ENCODE measurements around the gene MATCAP1. TPM values are rescaled to one million over a fixed set of nuclear protein-coding genes. Genes with fewer than 3 reads are reported as not detected.

MATCAP1 gene
- total and polyA plus RNA-seq, 2 of the 8 experiments (the other 6 are each of a cell fraction or from before 2014, with no cell fraction given), result 22.9 to 27.5 TPM

DNA sequence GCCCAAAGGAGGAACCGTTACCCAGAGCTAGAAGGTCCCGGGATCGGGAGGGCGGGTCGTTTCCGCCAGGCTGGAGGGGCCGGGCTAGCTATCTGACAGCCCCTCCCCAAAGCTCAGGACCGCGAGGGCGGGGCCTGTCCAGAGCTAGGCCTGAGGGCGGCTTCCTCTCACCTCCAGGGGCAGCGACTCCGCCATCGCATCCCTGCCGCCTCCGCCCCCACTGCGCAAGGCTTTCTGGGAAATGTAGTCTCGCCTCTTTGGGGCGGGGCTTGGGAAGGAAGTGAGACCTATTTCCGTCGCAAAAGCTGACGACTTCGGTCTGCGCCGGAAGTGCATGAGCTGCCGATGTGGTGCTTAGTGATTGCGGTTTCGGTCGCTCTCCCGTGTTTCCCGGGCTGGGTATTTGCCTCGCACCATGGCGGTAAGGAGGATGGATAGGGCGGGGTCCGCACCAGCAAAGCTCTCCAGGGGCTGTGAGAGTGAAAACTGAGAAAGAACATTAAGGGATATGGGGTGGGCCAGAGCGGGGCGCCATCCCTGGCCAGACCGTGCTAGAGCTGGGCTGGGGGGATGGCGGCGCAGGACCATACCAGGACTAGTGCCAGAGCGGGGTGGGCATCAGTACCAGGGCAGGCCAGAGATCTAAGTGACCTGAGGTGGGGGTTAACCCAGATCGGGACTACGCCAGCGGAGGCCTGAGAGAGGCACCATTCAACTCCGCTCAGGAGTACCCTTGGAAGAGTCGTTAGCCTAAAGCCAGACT, 43.2 kb upstream of the MATCAP1 start, which contains the start of gene TMEM208 (continued):
- TF ChIP-seq PHF8 (conservative IDR thresholded peaks at IDR 0.05; ENCODE audit: low read depth, low read length) (peak; percentile 95), CHD2 (IDR thresholded peaks at IDR 0.05; ENCODE audit: low read length) (peak; percentile 76), TAF1 (IDR thresholded peaks at IDR 0.05; ENCODE audit: low read depth, low read length) (peak; percentile 93), GABPA (IDR thresholded peaks at IDR 0.05; ENCODE audit: borderline replicate concordance, insufficient read depth, low read length) (peak; percentile 99), CBX5 (IDR thresholded peaks at IDR 0.05; ENCODE audit: low read depth, low read length) (no peak), FOSL1 (IDR thresholded peaks at IDR 0.05; ENCODE audit: insufficient read depth, low read depth, low read length) (no peak), TEAD4 (IDR thresholded peaks at IDR 0.05; ENCODE audit: low read depth, low read length) (no peak), SAP30 (IDR thresholded peaks at IDR 0.05; ENCODE audit: insufficient read depth, insufficient replicate concordance, low read length) (peak; percentile 82), EP300 (IDR thresholded peaks at IDR 0.05; ENCODE audit: borderline replicate concordance in 1 of 2, low read depth in 2 of 2, low read length in 2 of 2) (no peak), CEBPB (IDR thresholded peaks at IDR 0.05; ENCODE audit: low read depth, low read length) (no peak), JUN (IDR thresholded peaks at IDR 0.05; ENCODE audit: low read depth, low read length) (no peak), KDM5A (IDR thresholded peaks at IDR 0.05; ENCODE audit: low read length) (peak; percentile 98), SIRT6 (IDR thresholded peaks at IDR 0.05; ENCODE audit: low read length) (no peak), ATF3 (IDR thresholded peaks at IDR 0.05; ENCODE audit: insufficient read depth, low read depth, low read length) (peak; percentile 98), NRF1 (IDR thresholded peaks at IDR 0.05; ENCODE audit: low read depth, low read length) (no peak), SP2 (IDR thresholded peaks at IDR 0.05; ENCODE audit: low read length) (no peak), SRF (IDR thresholded peaks at IDR 0.05; ENCODE audit: low read depth, low read length) (peak; percentile 95), ASH2L (IDR thresholded peaks at IDR 0.05; ENCODE audit: low read length) (peak; percentile 86), CBX8 (IDR thresholded peaks at IDR 0.05; ENCODE audit: borderline replicate concordance, low read depth, low read length) (no peak), RBBP5 (IDR thresholded peaks at IDR 0.05; ENCODE audit: borderline replicate concordance, low read depth, low read length) (no peak; the same call in 1 of the 2 replicates), SIX5 (IDR thresholded peaks at IDR 0.05; ENCODE audit: low read depth, low read length) (peak; percentile 89), CREB1 (IDR thresholded peaks at IDR 0.05) (peak; percentile 100)
